SK-N-SH (cell line): ENCODE data around the gene CUEDC2. TPM values are rescaled to one million over a fixed set of nuclear protein-coding genes. Genes with fewer than 3 reads are reported as not detected.

Experiments
- CTCF ChIA-PET: fragments of 300-600, 350-600 bp; formaldehyde crosslinking; extraction: SDS; loops from one replicate; lab custom pipeline; 2021; lab: Yijun Ruan, JAX
- POLR2A ChIA-PET: fragments of 350-600 bp; sonication (Branson Sonifier 250); formaldehyde crosslinking; extraction: SDS; loops from one replicate; lab custom pipeline; 2020; ENCODE audit warnings: antibody characterized with exemption, inconsistent platforms; lab: Yijun Ruan, JAX
- DNase-seq: peaks from one replicate; pipeline ENCODE4 v3.0.0; 2012
- H2AFZ ChIP-seq: fragments of 200-600 bp; sonication (generic); 2 replicates; pipeline ENCODE4 v1.8.1; 2016; ENCODE audit warnings: antibody characterized with exemption, mild to moderate bottlenecking, low read depth
- H3F3A ChIP-seq: fragments of 200-600 bp; sonication (generic); replicated peaks from 2 replicates; pipeline ENCODE3; 2016; ENCODE audit warnings: antibody characterized with exemption, mild to moderate bottlenecking; ENCODE audit not compliant: insufficient read depth
- H3K27ac ChIP-seq, 2 experiments: fragments of 200-500 bp in 1 of 2; fragments of 200-600 bp in 1 of 2; sonication (Bioruptor generic) in 1 of 2; sonication (generic), shearing (Covaris generic) in 1 of 2; 2 replicates each; pipeline versions ENCODE4 v1.5.1 to v1.6.1; 2014 to 2016; ENCODE audit warnings: low read depth in 2 of 2, inconsistent platforms in 1 of 2, low read length in 1 of 2, mild to moderate bottlenecking in 1 of 2, mixed read lengths in 1 of 2
- H3K27me3 ChIP-seq: fragments of 200-600 bp; sonication (generic), shearing (Covaris generic); 2 replicates; pipeline ENCODE4 v1.6.1; 2016; ENCODE audit warnings: mixed run types; ENCODE audit not compliant: insufficient read depth
- H3K36me3 ChIP-seq, 2 experiments: fragments of 200-500 bp in 1 of 2; fragments of 200-600 bp in 1 of 2; sonication (Bioruptor generic) in 1 of 2; sonication (generic) in 1 of 2; replicated peaks in 1 of 2; 2 replicates each; pipeline versions ENCODE3 to v1.5.1; 2014 to 2016; ENCODE audit warnings: low read length in 1 of 2, mild to moderate bottlenecking in 1 of 2; ENCODE audit not compliant: insufficient read depth in 2 of 2, control insufficient read depth in 1 of 2
- H3K4me1 ChIP-seq, 2 experiments: fragments of 200-500 bp in 1 of 2; fragments of 200-600 bp in 1 of 2; sonication (Bioruptor generic) in 1 of 2; sonication (generic), shearing (Covaris generic) in 1 of 2; 2 replicates each; pipeline versions ENCODE4 v1.5.1 to v1.6.1; 2014 to 2016; ENCODE audit warnings: low read depth in 1 of 2, low read length in 1 of 2, mixed run types in 1 of 2; ENCODE audit not compliant: insufficient read depth in 2 of 2, control insufficient read depth in 1 of 2
- H3K4me2 ChIP-seq: fragments of 200-600 bp; sonication (generic), shearing (Covaris generic); 2 replicates; pipeline ENCODE4 v1.6.1; 2017; ENCODE audit warnings: mixed run types
- H3K4me3 ChIP-seq, 2 experiments: fragments of 200-500 bp in 1 of 2; fragments of 200-600 bp in 1 of 2; sonication (Bioruptor generic) in 1 of 2; sonication (generic), shearing (Covaris generic) in 1 of 2; 2 replicates each; pipeline versions ENCODE4 v1.5.1 to v1.8.1; 2014 to 2016; ENCODE audit warnings: low read depth in 2 of 2, inconsistent platforms in 1 of 2, low read length in 1 of 2, mild to moderate bottlenecking in 1 of 2, mixed read lengths in 1 of 2, moderate library complexity in 1 of 2
- H3K79me2 ChIP-seq: fragments of 200-600 bp; sonication (generic); 2 replicates; pipeline ENCODE4 v1.8.1; 2017; ENCODE audit warnings: mild to moderate bottlenecking; ENCODE audit not compliant: insufficient read depth
- H3K9ac ChIP-seq: fragments of 200-600 bp; sonication (generic); 2 replicates; pipeline ENCODE4 v1.6.1; 2017; ENCODE audit warnings: mixed run types
- H3K9me2 ChIP-seq: fragments of 200-600 bp; sonication (generic); 2 replicates; pipeline ENCODE4 v1.6.1; 2017; ENCODE audit warnings: mixed run types
- H3K9me3 ChIP-seq: fragments of 200-600 bp; sonication (generic); 2 replicates; pipeline ENCODE4 v1.6.1; 2017; ENCODE audit warnings: mixed run types, mild to moderate bottlenecking, moderate library complexity
- H4K20me1 ChIP-seq: fragments of 200-600 bp; sonication (generic); 2 replicates; pipeline ENCODE4 v1.6.1; 2017; ENCODE audit warnings: mild to moderate bottlenecking, mixed run types; ENCODE audit not compliant: insufficient read depth
- CHD2 ChIP-seq: fragments of 150-350 bp; IDR thresholded peaks from 2 replicates; pipeline ENCODE4 v1.6.1; 2018; ENCODE audit warnings: low read length; ENCODE audit not compliant: partially characterized antibody
- ELF1 ChIP-seq: IDR thresholded peaks from 2 replicates; pipeline ENCODE4 v1.4.0; 2012
- EP300 ChIP-seq, 2 experiments: IDR thresholded peaks; 2 replicates each; pipeline versions ENCODE4 v1.4.0 to v1.6.1; 2012; ENCODE audit warnings: borderline replicate concordance in 1 of 2, low read depth in 1 of 2, low read length in 1 of 2
- EZH2phosphoT487 ChIP-seq: fragments of 200-600 bp; sonication (generic); IDR thresholded peaks from 2 replicates; pipeline ENCODE4 v1.6.1; 2017; ENCODE audit warnings: low read depth, mixed run types, mild to moderate bottlenecking, antibody characterized with exemption, moderate library complexity, borderline replicate concordance
- FOXJ3 ChIP-seq: sonication (generic); formaldehyde crosslinking; IDR thresholded peaks from 2 replicates; pipeline ENCODE4 v1.5.1; 2020; ENCODE audit warnings: mild to moderate bottlenecking, missing genetic modification reagents
- FOXM1 ChIP-seq: IDR thresholded peaks from 2 replicates; pipeline ENCODE4 v1.4.0; 2012; ENCODE audit warnings: low read depth, mild to moderate bottlenecking
- GATA2 ChIP-seq: sonication (generic); formaldehyde crosslinking; IDR thresholded peaks from 2 replicates; pipeline ENCODE4 v1.5.0; 2020; ENCODE audit warnings: mild to moderate bottlenecking, missing genetic modification reagents
- IRF3 ChIP-seq: fragments of 150-350 bp; IDR thresholded peaks from 2 replicates; pipeline ENCODE4 v1.6.1; 2016; ENCODE audit warnings: mild to moderate bottlenecking, low read depth, low read length
- JUND ChIP-seq: IDR thresholded peaks from 2 replicates; pipeline ENCODE4 v1.4.0; 2012
- MAX ChIP-seq: IDR thresholded peaks from 2 replicates; pipeline ENCODE4 v1.4.0; 2012; ENCODE audit warnings: low read depth
- MXI1 ChIP-seq: IDR thresholded peaks from 2 replicates; pipeline ENCODE4 v1.6.1; 2012; ENCODE audit warnings: mild to moderate bottlenecking, low read depth, low read length, improper control_type of control experiment
- NRF1 ChIP-seq: IDR thresholded peaks from 2 replicates; pipeline ENCODE4 v1.6.1; 2012; ENCODE audit warnings: low read depth, mild to moderate bottlenecking, low read length
- PBX3 ChIP-seq: IDR thresholded peaks from 2 replicates; pipeline ENCODE4; 2012
- RAD21 ChIP-seq: IDR thresholded peaks from 2 replicates; pipeline ENCODE4 v1.6.1; 2012; ENCODE audit warnings: mild to moderate bottlenecking, low read length
- RCOR1 ChIP-seq: fragments of 150-350 bp; IDR thresholded peaks from 2 replicates; pipeline ENCODE4 v1.6.1; 2017; ENCODE audit warnings: antibody characterized with exemption, low read length
- REST ChIP-seq: IDR thresholded peaks from 2 replicates; pipeline ENCODE4 v1.6.1; 2012; ENCODE audit warnings: mild to moderate bottlenecking, low read depth, low read length, moderate library complexity
- SMC3 ChIP-seq: IDR thresholded peaks from 2 replicates; pipeline ENCODE4 v1.6.1; 2012; ENCODE audit warnings: low read depth, low read length, improper control_type of control experiment
- TAF1 ChIP-seq: IDR thresholded peaks from 2 replicates; pipeline ENCODE4 v1.6.1; 2012; ENCODE audit warnings: low read depth, mild to moderate bottlenecking, low read length, moderate library complexity, borderline replicate concordance
- TCF12 ChIP-seq: IDR thresholded peaks from 2 replicates; pipeline ENCODE4 v1.4.0; 2012
- TEAD4 ChIP-seq: IDR thresholded peaks from 2 replicates; pipeline ENCODE4 v1.4.0; 2012; ENCODE audit warnings: mild to moderate bottlenecking, borderline replicate concordance; ENCODE audit not compliant: insufficient read depth
- USF1 ChIP-seq: IDR thresholded peaks from 2 replicates; pipeline ENCODE4 v1.4.0; 2012; ENCODE audit warnings: low read depth, borderline replicate concordance
- USF2 ChIP-seq: fragments of 150-350 bp; IDR thresholded peaks from 2 replicates; pipeline ENCODE4 v1.6.1; 2017; ENCODE audit warnings: antibody characterized with exemption, low read length, low read depth, borderline replicate concordance
- YY1 ChIP-seq: IDR thresholded peaks from 2 replicates; pipeline ENCODE4 v1.4.0; 2012; ENCODE audit warnings: low read depth, mild to moderate bottlenecking
- WGBS: methylation state at CpG from one replicate; pipeline ENCODE4 v1.1.6; 2017; ENCODE audit warnings: low lambda C conversion rate; 5-methylcytosine and 5-hydroxymethylcytosine counted together
- polyA plus RNA-seq, 3 experiments: library from polyadenylated mRNA; depleted of rRNA; stranded (reverse); fragments of >200 nt; gene quantifications; 2 replicates each; pipeline ENCODE4 v1.2.3, GENCODE V29; 2012

The CUEDC2 gene
- polyA plus RNA-seq, 1 of the 3 experiments (the other 2 are of a cell fraction), result 162 TPM

- Histone ChIP-seq H3K9me3 (no peaks in the 10 kb centered on the region), H3K9ac (peak within 1 kb of the TSS; percentile 68), H3F3A (peaks cover 15% of the 10 kb centered on the region), H3K27ac (peak within 1 kb of the TSS; percentile 78 to 99), H3K36me3 (peaks cover 0 to 21% of the 10 kb centered on the region in 2 experiments), H4K20me1 (no peaks in the 10 kb centered on the region), H2AFZ (peak within 1 kb of the TSS; percentile 85), H3K9me2 (no peaks in the 10 kb centered on the region), H3K79me2 (no peaks in the 10 kb centered on the region), H3K4me3 (peak within 1 kb of the TSS; percentile 77 to 90), H3K27me3 (no peaks in the 10 kb centered on the region), H3K4me1 (peaks cover 0 to 29% of the 10 kb centered on the region in 2 experiments; a peak in 2 of 4 replicates), H3K4me2 (peak within 1 kb of the TSS; percentile 84)
- POLR2A ChIA-PET, result interaction anchor here (0.6 to 4.2 kb wide), 14 partner anchors 9 to 307 kb away, joined by 3 to 41 read pairs (median 4); partner anchors contain the start of genes C10orf95, CUEDC2 and NFKB2
- peak; percentile 91 for DNase-seq
- CTCF ChIA-PET, result interaction anchor here (1.0 to 18.3 kb wide), 13 partner anchors 10 to 251 kb away, joined by 3 to 359 read pairs (median 21); partner anchors contain the start of genes C10orf95, CUEDC2, ELOVL3 and NFKB2
- WGBS, result 1% methylated on average over 34 of the region's 66 CpGs
- TF ChIP-seq MXI1 (no peak), REST (peak; percentile 68), EP300 (IDR thresholded peaks at IDR 0.05; ENCODE audit: borderline replicate concordance in 1 of 2, low read depth in 1 of 2, low read length in 1 of 2) (no peak), TEAD4 (no peak), USF2 (no peak), SMC3 (no peak), JUND (no peak), RCOR1 (0 out of 2 replicates have a peak, but pooled peaks have one; percentile 16), IRF3 (no peak), PBX3 (no peak; the same call in 1 of the 2 replicates), USF1 (no peak), TCF12 (no peak), GATA2 (CRISPR knock-in tag) (no peak), NRF1 (peak; percentile 51; the same call in 1 of the 2 replicates), ELF1 (peak; percentile 48; the same call in 1 of the 2 replicates), EZH2phosphoT487 (no peak), FOXJ3 (CRISPR knock-in tag) (no peak), CHD2 (no peak), YY1 (peak; percentile 77), MAX (peak; percentile 68; the same call in 1 of the 2 replicates), FOXM1 (no peak; the same call in 1 of the 2 replicates), RAD21 (no peak), TAF1 (peak; percentile 84)
Measured at GRCh38 chr10:102420714-102421506, 11.5 kb downstream of the CUEDC2 start, which contains the start of gene FBXL15. TSS of gene FBXL15 (plus strand) at chr10:102420836. CDS start at chr10:102421130, 294 bp downstream.
